GM18520 (cell line): ENCODE measurements around the gene FASTKD3.

Experiments
- ATAC-seq: cut with Tn5 transposase; IDR thresholded peaks from one replicate; pipeline ENCODE4 v1.9.1; 2021; ENCODE audit not compliant: unreplicated experiment

FASTKD3 gene

DNA sequence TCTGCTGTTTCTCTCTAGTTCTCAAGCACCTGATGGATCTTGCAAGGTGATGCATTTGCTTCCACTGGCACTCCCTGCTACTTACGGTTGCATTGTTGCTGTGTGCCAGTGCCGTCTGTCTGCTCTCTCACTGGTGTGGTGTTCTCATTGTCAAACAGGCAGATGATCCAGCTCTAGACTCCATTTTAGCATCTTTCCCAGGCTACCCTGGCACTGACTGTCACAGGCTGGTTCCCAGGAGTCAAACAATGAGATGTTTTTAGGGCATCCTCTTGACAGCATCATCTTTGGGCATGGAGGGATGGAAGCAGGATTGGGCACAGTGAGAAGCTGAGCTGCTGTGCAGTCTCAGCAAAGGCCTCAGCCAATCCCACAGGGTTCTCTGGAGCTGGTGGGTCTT is 13.0 kb upstream of the FASTKD3 start:
- no peak for ATAC-seq

DNA sequence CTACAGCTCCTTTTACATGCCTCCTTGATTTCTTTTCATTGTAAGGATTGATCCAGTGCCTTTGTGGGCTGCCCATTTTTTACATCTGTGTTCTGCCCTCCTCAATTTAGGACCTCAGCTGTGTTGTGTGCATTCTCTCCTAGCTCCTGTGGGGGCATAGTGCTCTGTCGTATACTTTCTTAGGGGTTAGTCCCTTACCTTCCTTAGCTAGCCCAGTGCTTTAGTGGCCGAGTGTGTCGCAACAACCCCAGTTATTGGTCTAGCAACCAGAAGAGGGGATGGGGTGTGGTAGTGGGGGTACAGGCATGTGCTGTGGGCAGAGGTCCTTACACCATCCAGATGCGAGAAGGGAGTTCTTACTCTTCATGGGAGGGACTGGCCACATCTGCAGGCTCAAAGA is 12.3 kb upstream of the FASTKD3 start:
- ATAC-seq = no peak

DNA sequence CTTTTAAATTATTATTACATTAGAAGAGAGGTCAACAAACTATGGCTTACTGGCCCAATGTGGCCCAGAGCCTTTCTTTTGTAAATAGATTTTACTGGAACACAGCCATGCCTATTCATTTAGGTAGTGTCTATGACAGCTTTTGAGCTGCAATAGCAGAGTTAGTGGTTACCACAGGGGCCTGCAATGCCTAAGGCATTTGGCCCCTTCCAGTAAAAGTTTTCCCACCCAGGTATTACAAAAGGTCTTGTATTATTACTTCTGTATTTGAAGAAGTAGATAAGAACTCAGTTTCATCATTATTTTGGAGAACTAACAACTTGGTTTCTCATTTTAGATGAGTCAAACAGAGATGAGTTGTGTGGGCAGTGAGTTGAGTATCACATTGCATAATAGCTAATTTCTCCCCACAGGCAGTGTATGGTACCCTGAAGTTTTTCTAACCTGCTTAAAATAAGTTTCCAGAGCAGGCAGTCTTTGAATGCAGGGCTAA is 9.6 kb upstream of the FASTKD3 start:
- peak; percentile 96 for ATAC-seq

DNA sequence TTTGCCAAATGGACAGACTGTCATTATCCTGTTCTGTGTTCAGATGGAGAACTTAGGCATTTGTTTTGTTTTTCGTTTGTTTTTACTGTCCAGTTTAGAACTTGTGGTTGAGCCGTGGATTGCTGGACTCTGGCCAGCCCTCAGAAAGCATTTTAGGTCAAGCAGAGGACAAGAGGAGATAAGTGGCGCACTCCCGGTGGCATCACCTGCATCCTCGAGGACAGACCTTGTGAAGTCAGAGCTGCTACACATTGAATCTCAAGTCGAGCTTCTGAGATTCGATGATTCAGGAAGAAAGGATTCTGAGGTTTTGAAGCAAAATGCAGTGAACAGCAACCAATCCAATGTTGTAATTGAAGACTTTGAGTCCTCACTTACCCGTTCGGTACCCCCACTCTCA is 9.0 kb upstream of the FASTKD3 start:
- no peak for ATAC-seq

DNA sequence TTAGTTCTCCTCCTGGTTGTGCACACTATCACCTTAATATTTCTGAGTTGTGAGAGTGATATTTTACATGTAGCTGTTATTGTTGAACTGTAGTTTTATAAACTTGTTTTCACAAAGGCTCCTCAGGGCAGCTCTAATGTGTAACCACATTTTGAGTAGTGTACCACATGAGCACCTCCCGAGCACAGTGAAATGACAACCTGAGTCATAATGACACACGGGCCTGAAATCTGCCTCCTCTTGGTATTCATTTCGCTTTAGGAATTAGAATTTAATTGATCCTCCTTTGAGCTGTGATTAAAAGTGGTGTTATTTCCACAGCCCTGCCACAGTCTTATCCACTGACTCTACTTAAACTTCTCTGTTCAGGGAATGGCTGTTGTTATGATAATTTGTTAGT is 8.0 kb upstream of the FASTKD3 start:
- peak; percentile 39 for ATAC-seq

DNA sequence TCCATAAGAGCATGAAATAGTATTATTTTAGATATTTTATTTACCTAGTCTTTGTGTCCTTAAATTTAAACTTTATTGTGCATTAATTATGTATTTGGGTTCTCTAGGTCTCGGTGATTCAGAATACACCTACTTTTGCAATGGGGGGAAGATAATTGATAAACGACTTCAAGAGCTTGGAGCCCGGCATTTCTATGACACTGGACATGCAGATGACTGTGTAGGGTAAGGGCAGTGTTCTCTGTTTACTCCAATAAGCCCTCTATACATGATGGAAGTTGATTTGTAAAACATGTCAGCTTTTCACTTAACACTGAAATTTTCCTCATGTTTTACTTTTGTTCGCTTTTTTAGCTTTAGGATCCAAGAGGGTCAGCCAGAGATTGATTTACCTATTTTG is 6.3 kb upstream of the FASTKD3 start:
- no peak for ATAC-seq

DNA sequence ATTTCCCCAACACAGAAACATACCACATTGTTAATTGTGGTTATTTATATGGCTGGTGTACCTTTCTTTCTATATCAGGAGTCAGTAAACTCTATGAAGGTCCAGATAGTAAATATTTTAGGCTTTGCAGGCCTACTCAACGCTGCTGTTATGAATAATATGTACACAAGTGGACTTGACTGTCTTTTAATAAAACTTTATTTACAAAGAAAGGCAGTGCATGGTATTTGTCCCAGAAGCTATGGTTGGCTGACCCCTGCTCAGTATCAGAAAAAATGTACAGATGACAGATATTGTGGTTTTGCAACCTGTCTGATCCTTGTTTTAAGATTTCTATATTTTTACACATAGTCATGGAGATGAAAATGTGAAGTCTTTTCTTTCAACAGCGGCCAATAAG is 5.8 kb upstream of the FASTKD3 start:
- no peak for ATAC-seq

DNA sequence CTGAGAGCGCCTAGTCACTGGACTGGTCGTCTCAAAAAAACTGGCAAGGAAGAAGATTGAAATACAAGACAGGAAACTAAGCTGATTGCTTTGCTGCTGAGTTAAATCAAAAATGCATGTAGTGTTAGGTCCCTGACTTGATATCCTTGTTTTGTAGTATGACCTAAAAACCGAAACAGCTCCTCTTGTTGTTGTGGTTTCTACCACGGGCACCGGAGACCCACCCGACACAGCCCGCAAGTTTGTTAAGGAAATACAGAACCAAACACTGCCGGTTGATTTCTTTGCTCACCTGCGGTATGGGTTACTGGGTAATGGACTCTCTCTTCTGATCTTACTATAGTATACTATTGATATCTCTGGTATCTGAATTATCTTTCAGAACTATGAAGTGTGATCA is 4.4 kb upstream of the FASTKD3 start:
- no peak for ATAC-seq

DNA sequence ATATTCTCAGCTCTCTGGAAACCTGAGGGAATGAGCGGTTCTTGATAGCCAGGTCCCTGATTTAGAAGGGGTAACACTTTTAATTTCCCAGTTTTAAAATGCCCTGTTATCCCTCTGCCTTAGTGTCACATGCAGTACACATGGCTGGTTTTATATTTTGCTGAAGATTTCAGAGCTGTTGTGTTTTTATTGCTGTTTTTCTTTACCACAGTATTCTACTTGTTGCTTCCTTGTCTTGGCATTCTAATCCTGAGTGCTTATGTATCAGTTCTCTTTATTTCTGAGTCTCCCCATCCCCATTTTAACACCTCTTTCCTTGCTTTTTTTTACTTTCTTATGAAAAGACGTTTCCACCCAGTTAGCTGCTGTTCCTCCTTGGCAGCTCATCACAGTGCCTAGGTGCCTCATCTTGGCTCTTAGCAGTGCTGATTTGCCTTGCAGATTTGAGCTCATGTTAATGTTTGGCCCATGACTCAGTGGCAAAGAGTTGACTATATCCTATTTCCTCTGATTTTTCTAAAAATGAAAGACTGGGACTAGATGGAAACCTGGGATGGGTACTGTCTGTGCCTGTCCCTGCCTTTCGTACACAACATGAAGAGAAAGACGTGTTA is 3.8 kb upstream of the FASTKD3 start:
- ATAC-seq = no peak

DNA sequence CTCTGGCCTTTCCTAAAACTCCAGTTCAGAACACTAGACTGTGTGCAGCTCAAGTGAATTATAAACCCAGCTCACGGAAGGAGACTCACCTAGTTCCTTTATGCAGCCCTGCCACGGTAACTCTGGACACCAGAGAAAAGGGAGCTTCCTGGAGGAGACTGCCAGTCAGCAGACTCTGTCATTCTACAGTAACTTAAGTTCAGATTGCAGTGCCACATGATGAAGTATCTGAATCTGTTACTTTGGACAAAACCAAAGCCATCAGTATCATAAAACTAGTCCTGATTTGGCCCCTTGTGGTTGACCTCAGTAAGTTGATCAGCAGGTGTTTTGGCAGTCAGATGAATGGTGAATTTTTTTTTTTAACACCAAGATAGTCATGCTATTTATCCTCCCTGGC is 2.8 kb upstream of the FASTKD3 start:
- peak; percentile 20 for ATAC-seq

DNA sequence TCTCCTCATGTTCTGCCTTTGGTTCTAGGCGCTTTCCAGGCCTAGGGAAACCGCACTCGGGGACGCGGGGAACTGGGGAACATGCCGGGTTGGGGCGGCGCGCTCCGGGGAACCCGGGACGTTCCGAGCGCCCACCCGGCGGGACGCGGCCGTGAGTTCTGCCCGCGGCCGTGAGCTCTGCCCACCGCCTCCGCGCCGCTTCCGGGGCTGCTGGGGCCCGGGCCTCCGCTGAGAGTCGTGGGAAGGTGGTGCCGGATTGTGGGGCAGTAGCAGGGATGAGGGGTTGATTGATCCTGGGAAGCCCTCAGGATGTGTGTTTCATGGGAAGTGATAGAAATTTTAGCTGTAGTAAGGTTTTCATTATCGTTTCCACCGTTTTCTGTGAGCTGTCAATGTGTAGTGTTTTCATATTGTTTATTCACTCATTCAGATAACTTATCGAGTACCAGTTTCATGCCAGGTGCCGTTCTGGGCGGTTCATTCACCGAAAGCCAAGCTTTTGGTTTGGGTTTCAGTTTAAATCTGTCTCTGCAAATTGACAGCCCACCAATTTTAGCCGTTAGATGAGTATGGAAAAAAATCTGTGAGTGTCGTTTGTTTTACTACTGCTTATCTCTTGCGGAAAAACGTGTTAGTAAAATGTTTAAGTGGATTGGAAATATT is 774 bp upstream of the FASTKD3 start:
- no peak for ATAC-seq

DNA sequence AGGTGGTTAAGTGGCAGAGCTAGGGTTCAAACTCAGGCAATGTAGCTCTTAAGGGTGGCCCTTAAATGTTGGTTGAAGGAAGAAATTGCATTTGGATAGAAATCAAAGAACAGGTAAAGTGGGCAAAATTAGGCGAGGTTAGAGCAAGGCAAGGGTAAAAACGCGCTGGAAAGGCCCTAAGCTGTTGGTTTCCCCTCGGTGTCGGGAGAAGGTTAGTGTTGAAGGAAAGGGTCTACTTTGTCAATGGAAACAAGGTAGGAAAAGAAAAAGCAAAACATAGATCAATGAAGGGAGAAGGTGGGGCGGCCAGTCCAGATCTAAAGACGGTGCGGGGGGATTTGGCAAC is 431 bp downstream of the FASTKD3 start:
- ATAC-seq = no peak

DNA sequence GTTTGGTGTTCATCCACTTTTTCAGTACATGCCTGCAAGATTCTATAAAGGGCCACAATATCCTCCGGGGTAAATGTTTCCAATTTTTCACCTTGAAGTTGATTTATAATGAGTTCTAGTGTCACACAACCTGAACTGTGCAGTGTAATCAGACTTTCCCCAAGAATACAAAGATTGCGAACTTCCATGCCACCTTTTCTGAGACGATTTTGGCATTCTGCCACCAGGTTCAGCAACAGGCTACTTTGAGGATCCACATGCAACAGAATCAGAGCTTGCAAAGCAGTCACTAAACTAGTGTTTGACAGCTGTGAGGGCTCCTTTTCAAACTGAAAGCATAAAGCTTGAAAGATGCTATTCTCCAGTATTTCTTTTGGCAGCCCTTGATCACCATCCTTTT is 1.6 kb downstream of the FASTKD3 start:
- no peak for ATAC-seq

DNA sequence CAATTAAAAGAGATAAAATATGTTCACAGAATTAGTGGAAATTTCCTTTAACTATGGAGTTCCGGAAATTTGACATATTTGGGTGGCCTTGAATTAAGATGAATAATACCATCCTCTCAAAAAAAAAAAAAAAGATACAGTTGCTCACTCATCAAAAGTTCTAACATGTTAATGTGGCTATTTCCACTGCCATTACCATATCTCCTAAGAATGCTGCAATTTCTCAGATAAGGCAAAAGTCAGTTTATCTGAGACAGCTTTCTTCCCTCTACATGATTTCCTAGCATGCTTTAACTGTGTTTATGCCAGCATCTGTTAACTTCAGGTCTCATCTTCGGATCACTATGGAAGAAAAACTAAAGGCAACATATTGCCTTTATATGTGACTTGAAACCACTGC is 2.6 kb downstream of the FASTKD3 start:
- no peak for ATAC-seq

DNA sequence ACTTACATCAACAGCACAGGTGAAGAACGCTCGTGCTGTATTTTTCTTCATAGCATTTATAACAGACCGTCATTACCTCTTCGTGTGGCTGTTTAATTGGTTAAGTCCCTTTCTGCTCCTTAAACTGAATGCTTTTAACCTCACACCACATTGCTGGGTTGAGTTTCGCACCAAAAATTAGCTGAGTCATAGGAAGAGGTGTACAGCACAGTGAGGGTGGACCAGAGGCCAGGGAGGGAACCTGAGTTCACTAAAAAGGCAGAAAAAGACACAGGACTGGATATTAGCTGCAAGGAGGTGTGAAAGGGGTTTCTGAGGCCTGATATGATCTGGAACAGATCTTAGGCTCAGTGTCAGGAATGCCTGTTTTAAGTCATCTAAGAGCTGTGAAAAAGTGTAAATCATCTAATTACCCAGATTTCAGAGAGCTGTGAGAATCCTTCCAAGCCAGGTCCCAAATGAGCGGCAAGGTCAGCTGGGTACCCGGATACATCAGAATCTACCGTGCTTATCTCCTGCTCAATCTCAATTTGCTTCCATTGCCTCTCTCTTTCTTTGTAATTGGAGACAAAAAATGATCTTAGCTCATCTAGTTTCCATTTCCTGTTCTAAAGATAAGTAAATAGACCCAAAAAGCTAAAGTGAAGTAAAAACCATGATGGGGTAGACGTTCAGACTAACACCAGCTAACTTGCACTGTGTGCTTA is 10.8 kb downstream of the FASTKD3 start:
- ATAC-seq = no peak

DNA sequence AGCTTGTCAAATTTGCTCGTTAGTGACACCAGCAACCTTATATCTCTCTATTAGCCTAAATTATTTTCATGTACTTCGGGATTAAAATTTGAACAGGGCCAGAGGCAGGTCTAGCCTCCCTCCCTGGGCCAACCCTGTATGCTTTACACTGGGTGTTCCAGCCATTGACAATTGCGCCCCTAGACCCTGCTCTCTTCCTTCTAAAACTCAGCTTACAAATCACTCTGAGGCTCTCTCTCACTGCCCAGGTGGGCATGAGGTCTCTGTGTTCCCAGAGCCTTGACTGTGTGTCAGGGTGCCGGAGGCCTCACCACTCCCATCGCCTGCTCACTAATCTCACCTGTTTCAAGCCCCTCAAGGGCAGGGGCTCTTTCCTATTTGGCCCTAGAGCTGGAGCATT is 11.5 kb downstream of the FASTKD3 start:
- ATAC-seq = no peak

DNA sequence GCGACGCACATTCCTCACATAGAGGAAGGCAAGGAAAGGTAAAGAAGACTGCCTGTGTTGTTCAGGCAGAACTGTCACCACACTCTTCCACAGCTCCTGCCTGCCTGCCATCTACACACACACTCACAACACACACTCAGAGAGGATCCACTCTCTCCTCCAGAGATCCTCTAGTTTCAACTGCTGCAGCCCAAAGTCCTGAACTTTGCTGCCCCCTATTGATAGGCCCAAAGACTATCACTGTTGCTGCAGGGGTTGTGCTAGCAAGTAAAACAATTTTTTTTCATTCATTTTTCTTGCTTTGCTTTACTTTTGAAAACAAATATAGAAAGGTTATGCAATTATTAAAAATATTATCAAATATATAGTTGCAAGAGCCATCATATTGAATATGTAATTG is 12.0 kb downstream of the FASTKD3 start:
- no peak for ATAC-seq

DNA sequence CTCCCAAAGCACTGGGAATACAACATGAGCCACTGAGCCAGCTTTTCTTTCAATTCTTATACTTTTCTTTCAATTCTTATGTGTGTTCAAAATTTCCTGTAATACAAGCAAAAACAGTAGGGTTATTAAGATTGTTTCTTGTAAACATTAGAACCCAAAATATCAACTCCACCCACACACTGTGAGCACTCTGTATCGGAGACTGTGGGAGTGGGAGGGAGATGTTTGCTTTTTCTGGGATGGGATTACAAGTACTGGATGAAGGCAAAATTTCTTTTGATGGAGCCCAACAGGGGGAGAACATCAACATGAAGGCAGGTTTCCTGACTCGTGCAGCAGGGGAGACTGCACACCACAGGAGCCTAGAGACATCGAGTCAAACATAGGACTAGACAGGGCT is 13.2 kb downstream of the FASTKD3 start:
- ATAC-seq = no peak

DNA sequence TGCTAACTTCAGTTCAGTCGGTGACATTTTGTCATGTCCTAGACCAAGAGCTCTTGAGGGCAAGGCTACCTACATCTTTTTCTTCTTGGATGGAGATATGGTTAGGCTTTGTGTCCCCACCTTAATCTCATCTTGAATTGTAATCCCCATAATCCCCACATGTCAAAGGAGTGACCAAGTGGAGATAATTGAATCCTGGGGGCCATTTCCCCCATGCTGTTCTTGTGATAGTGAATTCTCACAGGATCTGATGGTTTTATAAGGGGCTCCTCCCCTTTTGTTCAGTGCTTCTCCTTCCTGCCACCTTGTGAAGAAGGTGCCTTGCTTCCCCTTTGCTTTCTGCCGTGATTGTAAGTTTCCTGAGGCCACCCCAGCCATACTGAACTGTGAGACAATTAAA is 15.8 kb downstream of the FASTKD3 start:
- no peak for ATAC-seq

DNA sequence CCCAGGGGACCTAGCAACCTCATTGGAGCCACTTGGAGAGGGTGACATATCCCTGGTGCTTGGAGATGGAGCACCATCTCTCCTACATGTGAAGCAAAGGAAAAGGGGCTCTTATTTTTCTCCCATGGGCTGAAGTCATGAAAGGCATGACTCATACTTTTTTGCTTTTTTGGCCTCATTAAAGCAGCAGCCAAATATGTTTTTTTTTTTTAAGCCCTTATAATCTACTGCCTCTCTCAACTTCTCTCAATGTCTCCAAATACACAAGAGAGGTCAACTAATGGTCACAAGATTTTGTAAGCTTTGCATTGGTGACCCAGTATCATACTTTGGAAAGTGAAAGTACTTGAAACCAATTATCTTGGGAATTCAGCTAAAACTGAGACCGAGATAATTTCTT is 16.3 kb downstream of the FASTKD3 start:
- no peak for ATAC-seq

DNA sequence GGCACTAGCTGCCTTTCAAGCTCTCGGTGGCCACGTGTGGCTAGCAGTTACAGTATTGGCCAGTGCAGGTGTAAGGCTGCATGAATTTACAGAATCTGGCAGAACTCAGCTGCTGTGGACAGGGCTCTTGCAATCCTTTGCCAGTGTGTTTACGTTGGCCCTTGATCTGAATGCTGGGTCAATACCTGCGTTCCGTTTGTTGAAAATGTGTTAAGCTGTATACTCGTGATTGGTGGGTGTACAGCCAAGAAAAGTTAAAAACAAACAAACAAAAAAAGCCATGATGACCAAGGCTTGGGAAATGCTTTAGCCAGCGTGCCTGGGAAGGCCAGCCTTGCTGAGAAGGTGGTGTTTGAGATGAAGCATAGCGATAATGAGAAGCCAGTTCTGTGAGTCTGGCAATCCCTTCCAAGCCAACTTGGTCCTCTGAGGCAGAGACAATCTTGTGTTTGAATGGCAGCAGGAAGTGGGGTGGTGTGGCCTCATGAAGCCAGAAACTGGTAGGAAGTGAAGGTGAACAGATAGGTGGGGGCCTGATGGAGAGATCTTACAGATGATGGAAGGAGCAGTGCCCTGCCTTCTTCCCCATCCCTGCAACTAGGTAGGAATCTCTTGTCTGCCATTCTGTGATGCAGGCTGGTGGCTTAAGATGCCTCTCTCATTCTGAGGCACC is 17.1 kb downstream of the FASTKD3 start:
- no peak for ATAC-seq

DNA sequence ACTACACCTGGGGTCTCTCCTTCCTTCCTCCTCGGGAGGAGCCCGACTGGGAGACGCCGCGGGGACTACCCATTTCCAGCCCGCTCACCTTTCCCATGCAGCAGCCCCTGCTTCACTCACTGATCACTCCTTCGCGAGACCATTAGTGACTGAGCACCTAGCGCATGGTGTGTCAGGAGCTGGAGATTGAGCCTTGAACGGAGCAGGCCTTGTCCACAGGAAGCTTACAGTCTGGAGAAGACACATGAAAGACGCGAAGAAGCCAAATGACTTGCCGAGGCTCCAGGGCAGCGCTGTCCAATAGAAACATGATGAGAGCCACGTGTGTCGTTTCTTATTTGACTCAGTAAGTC is 17.6 kb downstream of the FASTKD3 start:
- ATAC-seq = no peak
